Amniotic epithelial cell (primary cell): ENCODE results near the gene GNPAT.
A peak's percentile ranks its signal among the peaks of the same experiment; 100 is the strongest.

ENCODE experiments used
- DNase-seq: peaks from one replicate; pipeline ENCODE4 v3.0.0-alpha.2; 2010; ENCODE audit warnings: low read depth

GNPAT gene

DNA sequence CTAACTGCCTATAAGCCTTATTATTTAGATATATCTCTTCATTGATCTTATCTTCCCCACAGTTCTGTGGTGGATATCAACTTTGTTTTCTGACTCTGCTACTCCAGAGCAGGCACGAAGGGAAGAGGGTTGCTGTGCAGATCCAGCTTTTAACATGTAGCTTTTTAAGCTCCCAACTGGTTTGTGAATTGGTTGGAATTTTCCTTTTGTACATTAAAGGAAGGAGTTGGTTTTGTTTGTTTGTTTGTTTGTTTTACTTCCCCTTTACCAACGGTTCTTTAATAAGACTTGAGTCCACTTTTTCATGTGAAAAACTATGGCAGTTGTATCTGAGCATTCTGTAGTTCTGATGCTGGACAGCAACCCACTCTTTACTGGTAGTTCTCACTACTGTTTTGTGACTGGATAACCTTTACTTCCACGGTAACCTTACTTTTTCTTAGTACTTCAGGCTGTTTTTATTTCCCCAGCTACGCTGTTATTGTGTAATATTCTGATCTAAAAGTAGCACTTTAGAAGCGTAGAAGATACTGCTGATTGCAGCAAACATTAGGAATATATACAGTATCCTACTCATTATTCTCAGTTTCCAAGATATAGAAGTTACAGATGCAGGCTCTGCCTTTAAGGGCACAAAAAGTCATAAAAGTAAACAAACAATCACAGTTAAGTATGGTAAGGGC is 1.6 kb downstream of the GNPAT start:
- DNase-seq, result peak; percentile 47

DNA sequence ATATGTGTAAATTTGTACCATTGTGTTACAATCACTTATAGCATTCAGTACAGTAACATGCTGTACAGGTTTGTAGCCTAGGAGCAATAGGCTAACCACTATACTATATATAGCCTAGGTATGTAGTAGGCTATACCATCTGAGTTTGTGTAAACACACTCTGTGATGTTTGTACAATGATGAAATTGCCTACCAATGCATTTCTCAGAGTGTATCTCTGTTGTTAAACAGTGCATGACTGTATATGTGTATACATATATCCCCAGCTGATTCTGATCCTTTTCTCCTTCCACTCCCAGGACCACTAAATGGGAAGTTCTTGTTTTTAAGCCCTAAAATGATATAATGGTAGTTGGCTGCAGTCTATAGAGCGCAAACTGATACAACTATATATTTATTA is 7.8 kb downstream of the GNPAT start:
- DNase-seq, result no peak

DNA sequence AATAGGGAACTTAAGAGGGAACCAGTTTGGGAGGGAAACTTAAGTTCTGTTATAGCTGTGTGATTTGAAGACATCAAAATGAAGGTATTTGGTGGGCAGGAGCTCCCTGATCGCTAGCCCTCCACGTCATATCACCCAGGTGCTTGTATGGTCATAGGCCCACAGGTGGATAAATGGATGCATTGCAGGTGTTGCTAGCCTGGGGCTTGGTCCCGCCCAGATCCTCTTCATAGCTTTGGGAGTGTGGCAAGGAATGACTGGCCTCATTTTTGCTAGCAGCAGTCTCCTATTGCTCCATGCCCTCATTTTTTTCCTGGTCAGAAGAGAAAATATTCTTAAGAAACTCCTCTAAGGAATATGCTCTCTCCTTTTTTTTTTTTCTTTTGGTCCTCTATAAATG is 11.3 kb downstream of the GNPAT start:
- DNase-seq, result no peak

DNA sequence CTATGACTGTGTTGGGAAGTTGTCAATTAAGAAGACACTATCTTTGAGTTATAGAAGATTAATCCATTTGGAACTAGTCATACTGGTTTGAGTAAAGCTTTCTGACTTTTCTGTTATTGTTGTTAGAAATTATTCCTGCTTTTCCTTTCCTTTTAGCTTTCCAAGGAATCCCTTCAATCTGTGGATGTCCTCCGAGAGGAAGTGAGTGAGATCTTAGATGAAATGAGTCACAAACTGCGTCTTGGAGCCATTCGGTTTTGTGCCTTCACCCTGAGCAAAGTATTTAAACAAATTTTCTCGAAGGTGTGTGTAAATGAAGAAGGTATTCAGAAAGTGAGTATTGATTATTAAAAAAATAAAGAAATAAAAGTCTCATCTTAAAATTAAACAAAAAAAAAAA is 19.3 kb downstream of the GNPAT start:
- DNase-seq, result no peak

DNA sequence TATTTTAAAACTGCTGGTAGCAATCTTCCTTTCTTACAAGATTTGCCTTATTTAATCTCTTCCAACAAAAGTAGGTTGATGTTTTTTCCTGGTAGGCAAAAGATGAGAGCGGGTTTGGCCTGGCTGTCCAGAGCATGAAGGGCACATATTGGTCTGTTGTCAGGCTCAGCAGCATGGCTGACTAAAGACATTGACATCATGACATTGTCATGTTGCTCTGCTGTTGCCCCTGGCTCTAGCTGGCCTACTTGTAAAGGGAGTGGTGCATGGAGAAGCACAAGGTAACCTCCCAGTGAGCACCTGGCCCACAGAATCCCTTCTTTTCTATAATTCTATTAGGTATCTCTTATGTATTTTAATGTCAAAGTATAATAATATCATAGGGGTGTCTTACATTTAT is 23.6 kb downstream of the GNPAT start:
- no peak for DNase-seq

DNA sequence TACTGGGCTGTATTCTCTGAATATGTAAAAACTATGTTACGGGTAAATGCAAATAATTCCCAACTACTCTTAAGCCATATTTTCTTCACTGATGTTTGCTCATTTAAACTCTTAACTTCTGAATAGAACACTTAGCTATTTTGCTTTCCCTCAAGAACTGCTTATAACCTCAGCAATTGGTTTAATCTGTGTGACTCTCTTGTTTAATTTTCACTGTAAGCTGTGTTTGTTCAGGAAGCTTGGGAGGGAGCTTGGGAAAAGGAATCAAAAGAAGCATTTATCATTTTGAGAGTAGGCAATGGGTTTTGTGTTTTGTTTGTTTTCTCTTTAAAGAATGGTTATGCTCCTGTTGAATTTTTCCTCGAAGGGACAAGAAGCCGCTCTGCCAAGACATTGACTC is 24.4 kb downstream of the GNPAT start:
- DNase-seq, result no peak

DNA sequence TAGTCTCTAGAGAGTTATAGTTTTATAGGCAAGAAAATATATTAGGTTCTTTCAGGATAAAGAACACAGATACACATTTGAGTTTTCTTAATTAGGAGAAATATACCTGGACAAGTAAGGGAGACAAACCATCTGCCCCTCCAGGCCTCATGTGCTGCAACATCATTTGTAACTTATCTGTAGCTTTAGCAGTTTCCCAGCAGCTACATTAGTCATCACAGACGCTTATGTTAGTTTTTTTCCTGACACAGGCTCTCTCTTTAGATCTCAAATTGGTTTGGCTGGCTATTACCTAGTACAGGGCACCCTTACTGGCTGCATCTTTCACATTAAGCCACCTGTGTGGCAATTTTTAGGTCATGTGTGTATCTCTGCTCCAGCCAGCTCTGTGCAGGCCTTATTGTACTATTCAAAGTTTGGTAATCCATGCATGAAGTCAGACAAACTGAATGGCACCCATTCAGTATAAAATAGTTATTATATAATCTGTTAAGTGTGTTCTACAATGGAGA is 25.9 kb downstream of the GNPAT start:
- DNase-seq, result peak; percentile 58

DNA sequence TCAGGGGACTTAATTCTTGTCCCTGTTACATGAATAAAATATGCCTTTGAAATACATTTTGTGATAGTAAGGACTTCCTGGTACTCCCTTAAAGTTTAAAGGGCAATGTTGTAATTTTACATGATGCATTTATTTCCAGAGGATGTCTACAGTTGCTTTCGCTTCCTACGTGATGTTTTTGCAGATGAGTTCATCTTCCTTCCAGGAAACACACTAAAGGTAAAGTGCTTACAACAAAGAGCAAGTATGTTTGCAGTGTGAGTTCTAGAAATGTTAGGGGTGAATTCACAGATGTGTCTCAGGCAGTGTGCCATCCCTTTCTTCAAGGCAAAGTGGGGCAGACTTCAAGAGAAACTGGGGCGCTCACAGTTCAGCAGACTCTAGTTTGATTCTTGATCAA is 31.2 kb downstream of the GNPAT start:
- no peak for DNase-seq

DNA sequence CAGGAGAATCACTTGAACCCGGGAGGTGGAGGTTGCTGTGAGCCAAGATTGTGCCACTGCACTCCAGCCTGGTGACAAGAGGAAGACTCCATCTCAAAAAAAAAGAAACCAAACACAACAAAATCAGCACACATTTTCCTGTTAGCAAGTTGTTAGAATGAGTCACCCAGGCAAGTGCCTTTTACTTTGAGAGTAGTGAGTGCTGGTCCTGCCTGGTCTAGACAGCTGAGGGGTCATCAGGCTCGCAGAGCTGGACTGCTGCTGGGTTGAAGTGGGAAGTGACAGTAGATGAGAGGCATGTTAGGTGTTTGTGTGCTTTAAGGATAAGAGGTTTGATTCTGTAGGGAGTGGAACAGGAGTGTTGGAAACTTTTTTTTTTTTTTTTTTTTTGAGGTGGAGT is 31.9 kb downstream of the GNPAT start:
- peak; percentile 16 for DNase-seq

DNA sequence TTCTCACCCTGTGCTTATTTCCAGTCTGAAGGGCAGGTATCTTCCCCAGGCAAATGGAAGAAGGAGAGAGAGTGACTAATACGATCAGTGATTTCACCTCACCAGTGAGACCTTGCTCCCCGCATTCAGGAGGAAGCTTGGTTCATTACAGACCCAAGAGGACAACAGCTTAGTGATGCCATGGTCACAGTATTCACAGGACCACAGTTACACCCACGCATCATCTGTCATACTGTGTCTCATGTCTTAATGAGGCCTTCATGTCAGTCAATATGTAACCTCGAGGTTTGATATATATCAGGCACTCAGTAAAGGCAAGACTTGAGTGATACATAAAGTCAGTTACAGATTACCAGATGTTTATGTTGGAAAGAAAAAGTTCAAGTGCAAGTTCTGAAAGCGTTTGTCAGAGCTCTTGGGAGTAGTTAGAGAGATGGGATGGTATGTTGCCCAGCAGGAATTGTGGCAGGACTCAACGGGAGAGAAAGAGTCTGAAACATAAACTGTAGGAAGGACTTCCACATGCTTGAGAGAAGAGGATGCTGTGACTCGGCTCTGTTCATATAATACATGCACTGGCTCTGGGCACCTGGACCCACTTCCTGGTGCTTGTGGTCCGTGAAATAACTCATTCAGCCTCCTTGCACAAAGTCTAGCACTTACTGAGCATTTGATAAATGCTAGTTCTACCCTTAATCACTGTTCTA is 33.3 kb downstream of the GNPAT start:
- DNase-seq, result no peak

DNA sequence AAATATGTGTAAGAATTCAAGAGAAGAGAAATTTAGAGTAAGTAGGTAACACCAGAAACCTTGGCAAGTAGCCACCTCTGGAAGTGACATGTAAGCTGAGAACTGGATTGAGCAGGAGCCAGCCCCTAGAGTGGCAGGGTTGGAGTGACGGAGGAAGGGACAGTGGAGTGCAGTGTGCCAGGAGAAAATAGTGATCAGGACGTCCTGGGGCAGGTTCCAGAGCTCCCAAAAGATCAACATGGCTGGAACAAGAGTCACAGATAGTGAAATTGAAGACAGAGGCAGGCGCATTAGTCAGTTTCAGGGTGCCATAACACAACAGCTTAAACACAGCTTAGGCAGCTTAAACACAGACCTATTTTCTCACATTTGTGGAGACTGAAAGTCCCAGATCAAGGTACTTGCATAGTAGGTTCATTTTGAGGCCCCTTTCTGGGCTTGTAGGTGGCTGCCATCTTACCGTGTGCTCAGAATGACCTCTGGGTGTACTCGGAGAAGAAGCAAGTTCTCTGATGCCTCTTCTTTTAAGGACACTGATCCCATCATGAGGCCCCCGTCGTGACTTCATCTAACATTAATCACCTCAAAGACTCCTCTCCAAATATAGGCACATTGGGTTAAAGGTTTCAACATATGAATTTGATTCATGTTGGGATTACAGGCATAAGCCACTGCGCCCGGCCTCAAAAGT is 37.2 kb downstream of the GNPAT start:
- no peak for DNase-seq

DNA sequence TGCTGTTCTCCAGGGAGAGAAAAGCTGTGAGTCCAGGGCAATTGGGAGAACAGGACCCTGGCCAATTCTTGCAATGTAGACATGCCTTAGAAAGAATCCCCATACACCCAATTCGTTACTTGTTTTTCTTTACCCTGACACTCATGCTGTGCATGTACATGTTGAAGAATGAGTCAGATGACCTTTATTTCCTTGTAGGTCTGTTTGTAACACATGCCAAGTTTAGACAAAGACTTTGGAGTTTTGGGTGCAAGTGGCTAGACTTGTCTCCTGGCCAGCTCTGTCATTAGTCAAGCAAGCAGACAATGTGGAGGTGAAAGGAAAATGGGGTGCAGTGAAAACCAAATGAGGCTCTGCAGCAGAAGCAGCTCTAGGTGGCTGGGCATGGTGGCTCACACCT is 38.1 kb downstream of the GNPAT start:
- peak; percentile 5 for DNase-seq

DNA sequence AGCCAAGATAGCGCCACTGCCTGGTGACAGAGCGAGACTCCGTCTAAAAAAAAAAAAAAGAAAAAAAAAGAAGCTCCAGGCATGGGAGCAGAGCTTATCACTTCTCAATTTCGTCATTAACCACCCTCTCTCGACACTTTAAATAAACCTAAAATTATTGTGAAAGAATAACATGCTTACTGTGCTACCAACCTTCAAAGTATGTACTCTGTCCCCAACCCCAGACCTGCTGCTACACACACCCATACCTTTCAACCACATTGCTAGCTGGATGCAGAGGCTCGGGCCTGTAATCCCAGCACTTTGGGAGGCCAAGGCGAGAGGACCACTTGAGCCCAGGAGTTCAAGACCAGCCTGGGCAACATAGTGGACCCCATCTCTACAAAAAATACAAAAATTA is 38.7 kb downstream of the GNPAT start:
- peak; percentile 2 for DNase-seq

DNA sequence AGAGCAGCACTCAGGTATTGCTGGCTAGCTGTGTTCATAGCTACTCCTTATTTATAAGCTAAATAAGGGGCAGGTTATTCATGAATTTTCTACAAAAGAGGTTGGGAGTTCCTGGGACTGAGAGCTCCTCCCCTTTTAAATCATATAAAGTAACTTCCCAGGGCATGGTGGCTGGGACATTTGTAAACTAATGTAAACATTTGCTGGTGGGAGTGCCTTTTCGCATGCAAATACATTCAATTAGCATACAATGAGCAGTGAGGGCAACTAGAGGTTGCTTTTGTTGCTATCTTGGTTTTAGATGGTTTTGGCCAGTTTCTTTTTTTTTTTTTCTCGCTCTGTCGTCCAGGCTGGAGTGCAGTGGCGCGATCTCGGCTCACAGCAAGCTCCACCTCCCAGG is 43.4 kb downstream of the GNPAT start:
- DNase-seq, result no peak

DNA sequence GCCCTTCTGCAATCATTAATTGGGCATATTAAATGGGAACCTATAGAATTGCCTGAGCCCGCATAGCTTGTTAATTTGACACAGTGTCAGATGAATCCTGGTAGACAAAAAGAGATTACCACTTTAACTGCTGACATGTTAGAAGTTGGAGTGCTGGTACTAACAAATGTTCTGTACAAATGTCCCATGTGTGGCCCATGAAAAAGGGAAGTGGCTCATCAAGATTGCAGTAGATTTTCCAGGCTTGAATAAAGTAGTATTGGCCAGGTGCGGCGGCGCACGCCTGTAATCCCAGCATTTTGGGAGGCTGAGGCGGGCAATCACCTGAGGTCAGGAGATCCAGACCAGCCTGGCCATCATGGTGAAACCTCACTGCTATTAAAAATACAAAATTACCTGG is 45.6 kb downstream of the GNPAT start:
- no peak for DNase-seq

DNA sequence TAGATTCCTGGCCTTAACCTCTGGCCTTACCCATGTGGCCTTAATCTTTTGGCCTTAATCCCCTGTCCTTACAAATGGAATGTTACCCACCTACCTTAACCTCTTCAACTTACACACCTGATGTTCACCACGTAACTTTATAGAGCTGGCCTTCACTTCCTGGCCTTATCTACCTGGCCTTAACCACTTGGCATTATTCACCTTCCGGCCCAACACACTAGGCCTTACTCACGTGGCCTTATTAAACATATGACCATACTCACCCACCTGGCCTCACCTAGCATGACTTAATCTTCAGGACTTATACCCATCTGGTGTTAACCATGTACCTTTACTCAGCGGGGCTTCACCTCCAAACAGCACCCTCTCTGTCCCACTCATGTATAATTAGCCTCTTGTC is 54.9 kb downstream of the GNPAT start:
- no peak for DNase-seq

DNA sequence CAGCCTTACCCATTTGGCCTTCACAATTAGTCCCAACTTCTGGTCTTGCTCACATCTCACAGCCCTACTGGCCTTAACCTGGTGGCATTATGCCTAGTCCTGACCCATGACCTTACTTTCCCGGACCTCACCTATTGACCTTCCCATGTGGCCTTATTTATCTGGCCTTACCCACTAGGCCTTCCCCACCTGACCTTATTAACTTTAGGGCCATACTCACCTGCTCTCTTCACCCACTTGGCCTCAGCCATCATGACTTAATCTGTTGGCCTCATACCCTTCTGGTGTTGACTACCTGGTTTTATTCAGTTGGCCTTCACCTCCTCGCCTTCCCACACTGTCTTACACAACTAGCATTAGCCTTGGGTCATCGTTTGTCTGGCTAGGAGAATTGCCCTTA is 61.0 kb downstream of the GNPAT start:
- DNase-seq, result no peak

DNA sequence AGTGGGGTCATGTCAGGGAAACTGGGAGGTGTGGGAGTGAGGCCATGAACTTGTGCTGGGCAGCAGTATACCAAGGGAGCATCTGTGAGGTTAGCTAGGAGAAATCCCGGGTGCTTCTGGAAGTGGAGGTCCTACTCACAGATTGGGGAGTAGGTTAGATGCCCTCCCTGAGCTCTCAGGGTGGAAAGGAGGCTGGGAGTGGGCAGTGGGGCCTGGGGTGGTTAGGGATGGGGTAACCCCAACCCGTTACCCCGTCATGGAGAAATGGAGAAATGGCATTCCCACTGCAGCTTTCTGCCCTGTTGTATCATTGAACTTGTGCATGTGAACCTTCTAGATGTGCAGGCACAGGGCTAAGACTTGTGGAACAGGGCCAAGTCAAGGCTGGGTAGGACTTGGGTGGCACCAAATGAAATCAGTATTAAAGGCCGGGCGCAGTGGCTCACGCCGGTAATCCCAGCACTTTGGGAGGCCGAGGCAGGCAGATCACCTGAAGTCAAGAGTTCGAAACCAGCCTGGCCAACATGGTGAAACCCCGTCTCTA is 69.5 kb downstream of the GNPAT start:
- no peak for DNase-seq

DNA sequence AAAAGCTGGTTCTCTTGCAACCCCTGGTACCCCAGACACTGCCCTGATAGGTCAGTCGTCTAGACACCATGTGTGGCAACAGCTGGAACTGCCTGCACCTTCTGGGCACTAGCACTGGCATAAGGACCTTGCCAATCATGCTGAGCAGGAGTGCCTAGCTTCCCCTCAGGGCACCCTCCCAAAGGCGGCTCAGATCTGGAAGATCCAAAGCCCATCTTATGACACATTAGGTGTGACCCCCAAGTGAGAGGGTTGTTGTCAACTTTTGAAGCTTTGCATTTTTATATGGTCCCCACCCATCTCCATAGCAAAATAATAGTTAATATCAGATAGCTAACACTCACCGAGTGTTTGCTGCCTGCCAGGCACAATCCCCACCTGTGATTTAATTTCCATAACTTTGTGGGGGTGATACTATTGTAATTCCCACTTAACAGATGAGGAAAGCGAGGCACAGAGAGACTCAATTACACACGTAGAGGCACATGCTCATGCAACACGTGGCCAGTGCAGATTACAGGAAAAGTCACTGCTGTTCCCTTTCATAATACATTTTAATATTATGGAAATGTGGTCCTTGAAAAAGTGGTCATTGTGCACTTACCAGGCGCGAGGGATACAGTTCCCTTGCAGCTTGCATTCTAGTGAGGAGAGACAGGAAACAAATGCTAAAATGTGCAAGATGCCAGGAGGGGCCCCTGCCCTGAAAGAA is 70.9 kb downstream of the GNPAT start:
- DNase-seq, result no peak

DNA sequence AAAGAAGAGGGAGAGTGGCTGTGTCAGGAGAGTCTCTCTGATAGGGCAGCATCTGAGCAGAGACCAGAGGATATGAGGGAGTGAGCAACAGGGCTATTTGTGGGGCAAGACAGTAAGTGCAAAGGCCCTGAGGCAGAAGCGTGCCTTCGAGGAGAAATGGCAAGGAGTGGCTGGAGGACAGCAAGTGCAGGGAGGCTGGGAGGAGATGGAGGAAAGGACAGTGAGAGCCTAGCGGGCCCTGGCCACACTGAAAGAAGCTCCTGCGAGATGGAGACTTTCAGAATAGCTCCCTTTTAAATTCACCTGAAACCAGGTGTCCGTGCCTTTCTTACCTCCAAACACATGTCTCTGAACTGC is 71.4 kb downstream of the GNPAT start:
- DNase-seq, result no peak

DNA sequence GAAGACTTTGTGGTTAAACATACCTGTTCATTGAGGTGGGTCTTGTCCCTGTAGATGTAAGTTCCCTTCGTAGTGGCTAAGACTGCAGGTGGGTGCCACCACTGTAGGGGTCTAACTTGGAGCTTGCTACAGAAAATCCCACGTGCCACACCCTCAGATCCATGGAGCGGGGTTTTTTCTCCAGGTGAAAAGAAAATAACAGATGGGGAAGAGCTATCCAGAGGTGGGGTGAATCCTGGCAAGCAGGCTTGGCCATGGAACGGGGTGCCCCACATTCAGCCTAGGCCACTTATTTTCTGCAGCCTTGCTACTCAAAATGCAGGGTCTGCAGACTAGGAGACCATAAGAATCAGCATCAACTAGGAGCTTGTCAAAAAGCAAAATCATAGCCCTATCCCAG is 72.6 kb downstream of the GNPAT start:
- DNase-seq, result no peak

DNA sequence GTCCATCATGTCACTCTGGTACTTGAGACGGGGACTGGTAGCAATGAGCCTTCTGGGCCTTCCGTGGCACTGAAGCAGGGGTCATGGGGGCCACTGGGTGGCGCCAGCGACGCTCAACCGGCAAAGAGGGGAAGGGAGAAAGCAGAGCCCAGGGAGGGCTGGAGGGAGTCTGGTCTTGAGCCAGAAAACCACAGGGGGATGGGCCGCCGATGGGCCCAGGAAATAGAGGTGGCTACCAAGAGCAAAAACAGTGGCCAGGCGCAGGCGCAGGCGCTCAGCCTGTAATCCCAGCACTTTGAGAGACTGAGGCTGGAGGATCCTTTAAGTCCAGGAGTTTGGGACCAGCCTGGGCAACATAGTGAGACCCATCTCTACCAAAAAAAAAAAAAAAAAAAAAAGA is 74.9 kb downstream of the GNPAT start:
- peak; percentile 42 for DNase-seq
